Midbrain (tissue), 1 donor: Measurements from ENCODE around the gene RAB43.

ENCODE experiments used
- DNase-seq: peaks from one replicate; lab custom pipeline; 2025; lab: John Stamatoyannopoulos, UW

Gene RAB43

GRCh38 chr3:129060276-129061022 is 61.2 kb downstream of the RAB43 start, which contains the start of gene GP9:
TSS of gene GP9 (plus strand) at chr3:129060779. CDS start at chr3:129061740, 961 bp downstream.
- no peak for DNase-seq

GRCh38 chr3:129059311-129059958 is 62.2 kb downstream of the RAB43 start:
- no peak for DNase-seq

- DNase-seq = peak; percentile 75
Observed at GRCh38 chr3:129058441-129059200, 63.0 kb downstream of the RAB43 start.

GRCh38 chr3:129057249-129057648 is 64.4 kb downstream of the RAB43 start:
- DNase-seq = no peak

- no peak for DNase-seq
Observed at GRCh38 chr3:129056451-129057173, 65.0 kb downstream of the RAB43 start.

GRCh38 chr3:129054605-129055104 is 66.9 kb downstream of the RAB43 start:
- DNase-seq = no peak

- DNase-seq = no peak
Observed at GRCh38 chr3:129052675-129053074, 68.9 kb downstream of the RAB43 start.

- no peak for DNase-seq
Observed at GRCh38 chr3:129051871-129052340, 69.7 kb downstream of the RAB43 start.

GRCh38 chr3:129050556-129051295 is 70.9 kb downstream of the RAB43 start:
- no peak for DNase-seq

GRCh38 chr3:129047553-129047839 is 74.1 kb downstream of the RAB43 start:
- DNase-seq = no peak

- DNase-seq = no peak
Observed at GRCh38 chr3:129046732-129047552, 74.7 kb downstream of the RAB43 start.

GRCh38 chr3:129046037-129046731 is 75.4 kb downstream of the RAB43 start:
- DNase-seq = no peak

- DNase-seq = no peak
Observed at GRCh38 chr3:129045675-129046036, 75.9 kb downstream of the RAB43 start.

- no peak for DNase-seq
Observed at GRCh38 chr3:129040579-129041300, 80.9 kb downstream of the RAB43 start.

GRCh38 chr3:129040039-129040336 is 81.6 kb downstream of the RAB43 start:
- no peak for DNase-seq

GRCh38 chr3:129039271-129040038 is 82.1 kb downstream of the RAB43 start:
- no peak for DNase-seq

- DNase-seq = no peak
Observed at GRCh38 chr3:129038121-129038855, 83.3 kb downstream of the RAB43 start.
